Measurements from ENCODE around the gene SLC24A3.
A peak's percentile ranks its signal among the peaks of the same experiment; 100 is the strongest.

Gene SLC24A3

DNA sequence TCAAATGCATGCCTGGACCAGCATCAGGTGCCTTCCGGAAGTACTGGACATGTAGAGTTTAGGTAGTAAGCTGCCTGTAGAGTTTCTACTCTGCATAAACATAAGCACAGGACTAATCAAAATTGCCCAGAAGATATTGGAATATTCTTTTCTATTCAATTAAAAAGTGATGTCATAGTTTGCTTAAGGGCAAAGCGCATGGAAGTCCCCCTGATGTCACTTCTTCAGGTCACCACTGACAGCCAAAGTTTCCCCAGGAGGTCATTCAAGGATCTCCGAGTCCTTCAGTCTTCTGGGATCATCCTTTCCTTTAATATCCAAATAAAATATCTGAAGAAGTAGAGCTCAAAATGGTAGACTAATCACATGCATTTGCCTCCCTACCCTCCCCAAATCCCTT lies 528.1 kb downstream of the SLC24A3 start:
- TF ChIP-seq, protein P1, sequence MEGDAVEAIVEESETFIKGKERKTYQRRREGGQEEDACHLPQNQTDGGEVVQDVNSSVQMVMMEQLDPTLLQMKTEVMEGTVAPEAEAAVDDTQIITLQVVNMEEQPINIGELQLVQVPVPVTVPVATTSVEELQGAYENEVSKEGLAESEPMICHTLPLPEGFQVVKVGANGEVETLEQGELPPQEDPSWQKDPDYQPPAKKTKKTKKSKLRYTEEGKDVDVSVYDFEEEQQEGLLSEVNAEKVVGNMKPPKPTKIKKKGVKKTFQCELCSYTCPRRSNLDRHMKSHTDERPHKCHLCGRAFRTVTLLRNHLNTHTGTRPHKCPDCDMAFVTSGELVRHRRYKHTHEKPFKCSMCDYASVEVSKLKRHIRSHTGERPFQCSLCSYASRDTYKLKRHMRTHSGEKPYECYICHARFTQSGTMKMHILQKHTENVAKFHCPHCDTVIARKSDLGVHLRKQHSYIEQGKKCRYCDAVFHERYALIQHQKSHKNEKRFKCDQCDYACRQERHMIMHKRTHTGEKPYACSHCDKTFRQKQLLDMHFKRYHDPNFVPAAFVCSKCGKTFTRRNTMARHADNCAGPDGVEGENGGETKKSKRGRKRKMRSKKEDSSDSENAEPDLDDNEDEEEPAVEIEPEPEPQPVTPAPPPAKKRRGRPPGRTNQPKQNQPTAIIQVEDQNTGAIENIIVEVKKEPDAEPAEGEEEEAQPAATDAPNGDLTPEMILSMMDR (conservative IDR thresholded peaks at IDR 0.05; ENCODE audit: low read length): no peak
- no peak for DNase-seq (ENCODE audit: low read depth)

DNA sequence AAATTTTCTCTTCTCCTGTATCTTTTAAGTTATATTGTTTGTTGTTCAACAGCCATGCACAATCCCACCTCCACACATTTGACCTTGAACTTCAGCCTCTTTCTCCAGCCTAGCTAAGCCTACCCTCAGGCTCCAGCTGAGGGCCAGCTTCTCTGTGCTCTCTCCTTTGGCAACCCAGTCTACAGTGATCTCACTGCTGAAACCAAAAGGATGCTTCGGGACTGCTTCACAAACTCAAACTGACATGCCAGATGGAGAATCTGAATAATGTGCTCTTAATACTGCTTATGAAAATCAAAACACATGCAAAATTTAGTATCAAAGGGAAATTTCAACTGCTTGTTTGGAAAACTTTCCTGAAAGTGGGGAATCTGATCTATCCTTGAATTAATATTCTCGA lies 529.5 kb downstream of the SLC24A3 start:
- no peak overlapping the region for H3K4me3 ChIP-seq (ENCODE audit: low read length)
- DNase-seq (ENCODE audit: low read depth): peak; percentile 29
- TF ChIP-seq, protein P1 (conservative IDR thresholded peaks at IDR 0.05; ENCODE audit: low read length): no peak

More for the DNA sequence above, 528.1 kb downstream of the SLC24A3 start:
- no peak overlapping the region for H3K4me3 ChIP-seq (ENCODE audit: low read length)

DNA sequence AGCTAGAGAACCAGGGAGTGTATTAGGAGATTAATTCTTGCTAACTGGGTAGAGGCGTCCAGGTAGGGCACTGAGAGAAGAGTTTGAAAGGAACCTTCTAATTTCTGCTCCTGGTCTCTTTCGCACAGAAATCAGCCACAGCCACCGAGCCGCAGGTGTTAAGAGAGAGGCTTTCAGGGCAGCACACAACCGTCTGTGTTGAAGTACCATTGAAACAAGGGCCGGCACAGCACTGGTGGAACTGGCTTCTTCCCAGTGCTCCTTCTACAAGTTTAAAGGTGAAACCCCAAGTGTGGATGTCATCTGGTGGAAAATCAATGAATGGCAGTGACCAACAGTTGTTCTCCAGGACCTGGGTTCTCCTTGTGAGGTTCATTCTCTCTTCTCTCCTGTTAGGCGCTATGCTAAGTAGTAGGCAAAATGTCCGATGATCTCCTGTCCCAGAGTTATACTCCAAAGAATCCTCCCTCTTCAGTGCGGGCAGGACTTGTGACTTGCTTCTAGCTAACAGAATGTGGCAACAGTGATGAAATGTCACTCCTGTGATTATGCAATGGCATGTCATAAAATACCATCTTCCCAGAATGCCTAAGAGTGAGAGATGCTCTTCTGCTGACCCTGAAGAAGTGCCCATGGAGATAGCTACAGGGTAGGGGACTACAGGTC lies 530.7 kb downstream of the SLC24A3 start:
- TF ChIP-seq, protein P1 (conservative IDR thresholded peaks at IDR 0.05; ENCODE audit: low read length): no peak
- no peak overlapping the region for H3K4me3 ChIP-seq (ENCODE audit: low read length)
- peak; percentile 12 for DNase-seq (ENCODE audit: low read depth)

DNA sequence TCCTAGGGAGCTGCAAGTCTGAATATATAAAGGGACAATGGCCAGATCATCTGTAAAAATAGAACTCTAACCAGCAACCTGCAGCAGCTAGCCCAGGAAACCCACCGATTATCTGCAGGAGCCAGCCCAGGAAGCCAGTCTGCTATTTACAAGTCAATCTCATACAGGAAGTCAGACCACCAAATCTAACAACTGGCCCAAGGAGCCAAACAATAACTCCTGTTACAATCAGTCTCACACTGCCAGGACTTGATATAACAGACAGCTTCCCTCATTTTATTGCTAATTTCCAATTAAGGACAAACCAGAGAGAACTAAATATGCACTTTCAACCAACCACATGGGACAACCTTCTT lies 531.2 kb downstream of the SLC24A3 start:
- TF ChIP-seq, protein P1 (conservative IDR thresholded peaks at IDR 0.05; ENCODE audit: low read length): no peak
- H3K4me3 ChIP-seq (ENCODE audit: low read length): no peak overlapping the region
- DNase-seq (ENCODE audit: low read depth): no peak

DNA sequence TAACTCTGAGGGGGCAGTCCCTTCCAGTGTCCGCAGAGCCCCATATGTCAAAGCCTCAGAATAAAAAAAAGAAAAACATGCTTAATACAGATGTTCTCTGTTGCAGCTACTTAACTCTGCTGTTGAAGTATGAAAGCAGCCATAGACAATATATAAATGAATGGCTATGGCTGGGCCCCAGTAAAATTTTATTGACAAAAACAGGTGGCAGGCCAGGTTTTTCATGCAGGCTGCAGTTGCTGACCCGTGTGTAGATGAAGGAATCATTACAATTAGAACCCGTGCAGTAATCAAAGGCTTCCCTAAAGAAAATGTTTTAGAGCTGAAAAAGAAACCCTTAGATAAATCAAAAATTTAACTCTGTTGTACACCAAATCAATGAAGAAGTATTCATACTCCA lies 532.7 kb downstream of the SLC24A3 start:
- TF ChIP-seq, protein P1 (conservative IDR thresholded peaks at IDR 0.05; ENCODE audit: low read length): no peak
- H3K4me3 ChIP-seq (ENCODE audit: low read length): no peak overlapping the region
- no peak for DNase-seq (ENCODE audit: low read depth)

DNA sequence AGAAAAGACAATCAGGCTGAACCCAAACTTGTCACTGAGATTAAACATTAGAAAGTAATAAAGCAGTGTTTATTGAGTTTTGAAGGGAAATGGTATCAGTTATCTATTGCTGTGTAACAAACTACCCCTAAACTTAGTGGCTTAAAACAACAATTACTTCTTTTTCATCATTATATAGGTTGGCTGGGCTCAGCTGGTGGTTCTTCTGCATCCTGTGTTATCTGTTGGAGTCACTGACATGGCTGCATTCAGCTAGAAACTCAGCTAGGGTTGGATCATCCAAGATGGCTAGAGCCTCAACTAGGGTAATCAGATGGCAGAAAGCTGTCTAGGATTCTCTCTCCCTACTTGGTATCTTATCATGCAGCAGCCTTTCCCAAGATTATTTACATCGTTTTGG lies 533.1 kb downstream of the SLC24A3 start:
- DNase-seq (ENCODE audit: low read depth): no peak
- H3K4me3 ChIP-seq (ENCODE audit: low read length): no peak overlapping the region
- TF ChIP-seq, protein P1 (conservative IDR thresholded peaks at IDR 0.05; ENCODE audit: low read length): no peak

DNA sequence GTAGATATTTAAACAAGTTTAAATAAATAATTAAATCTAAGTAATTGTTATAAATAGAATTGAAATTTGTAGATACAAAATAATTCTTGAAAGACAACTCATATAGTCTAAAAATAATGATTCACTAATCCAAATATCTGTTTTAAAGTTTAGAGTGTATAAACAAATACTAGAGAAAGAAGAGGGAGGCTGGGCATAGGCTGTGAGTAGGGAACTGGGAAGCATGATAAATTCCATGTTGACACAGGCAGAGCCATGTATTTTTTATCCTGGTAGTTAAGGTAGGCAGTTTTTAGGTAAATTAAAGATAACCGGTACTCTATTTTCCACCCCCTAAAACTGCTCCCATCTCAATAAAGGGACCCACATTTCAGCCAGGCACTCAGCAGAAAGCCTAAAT lies 534.0 kb downstream of the SLC24A3 start:
- no peak overlapping the region for H3K4me3 ChIP-seq (ENCODE audit: low read length)
- TF ChIP-seq, protein P1 (conservative IDR thresholded peaks at IDR 0.05; ENCODE audit: low read length): no peak
- DNase-seq (ENCODE audit: low read depth): no peak

Measured in AG10803 (cell line).